Lung (tissue), 12 donors: Measurements from ENCODE around the gene PIEZO1. TPM values are rescaled to one million over a fixed set of nuclear protein-coding genes. Genes with fewer than 3 reads are reported as not detected.

Experiments used
- ATAC-seq: fragments of 200-7000 bp; cut with Tn5 transposase; one replicate; pipeline ENCODE4 v1.9.1; 2020; ENCODE audit warnings: moderate number of reproducible peaks; ENCODE audit not compliant: insufficient read depth, low FRiP score
- DNase-seq, 3 donors: peaks; one replicate each; pipeline ENCODE4 v3.0.0-alpha.2; 2013 to 2017
- H3K27ac ChIP-seq, 2 donors: one replicate each; pipeline ENCODE4 v1.5.1; 2013; ENCODE audit warnings: mild to moderate bottlenecking in 2 of 2, moderate library complexity in 2 of 2, control low read depth in 1 of 2, inconsistent platforms in 1 of 2, low read depth in 1 of 2, low read length in 1 of 2
- H3K27me3 ChIP-seq, 3 donors: one replicate each; pipeline ENCODE4 v1.5.1; 2013; ENCODE audit warnings: low read length in 2 of 3; ENCODE audit not compliant: control insufficient read depth in 3 of 3, insufficient read depth in 3 of 3
- H3K36me3 ChIP-seq, 4 donors: one replicate each; pipeline ENCODE4 v1.5.1; 2013; ENCODE audit warnings: low read length in 4 of 4, mild to moderate bottlenecking in 1 of 4, moderate library complexity in 1 of 4; ENCODE audit not compliant: control insufficient read depth in 4 of 4, insufficient read depth in 4 of 4
- H3K4me1 ChIP-seq, 5 donors: one replicate each; pipeline ENCODE4 v1.5.1; 2013; ENCODE audit warnings: low read length in 5 of 5, mild to moderate bottlenecking in 2 of 5, moderate library complexity in 1 of 5; ENCODE audit not compliant: control insufficient read depth in 5 of 5, insufficient read depth in 5 of 5
- H3K4me3 ChIP-seq: one replicate; pipeline ENCODE4 v1.5.1; 2013; ENCODE audit warnings: mild to moderate bottlenecking, control low read depth, moderate library complexity
- H3K9ac ChIP-seq, 2 donors: one replicate each; pipeline ENCODE4 v1.5.1; 2013; ENCODE audit warnings: low read length in 2 of 2, control low read depth in 1 of 2; ENCODE audit not compliant: insufficient read depth in 1 of 2
- H3K9me3 ChIP-seq, 4 donors: one replicate each; pipeline ENCODE4 v1.5.1; 2013; ENCODE audit warnings: low read length in 3 of 4, mild to moderate bottlenecking in 1 of 4, moderate library complexity in 1 of 4; ENCODE audit not compliant: control insufficient read depth in 4 of 4, insufficient read depth in 3 of 4
- CTCF ChIP-seq: IDR thresholded peaks from 2 replicates; pipeline ENCODE4 v1.5.1; 2012; ENCODE audit warnings: mild to moderate bottlenecking; ENCODE audit errors: control extremely low read depth, extremely low read depth
- WGBS, 2 donors: extraction: QIAGEN DNeasy Blood & Tissue Kit; methylation state at CpG; one replicate each; pipeline ENCODE4 v1.1.7; 2013; 5-methylcytosine and 5-hydroxymethylcytosine counted together
- polyA plus RNA-seq, 2 donors: library from polyadenylated mRNA; stranded (reverse); fragments of 200-250 nt; gene quantifications; one replicate each; pipeline ENCODE4 v1.2.1, GENCODE V29; 2013
- total RNA-seq, 2 donors: library from RNA; depleted of rRNA in 1 of 2; stranded (reverse); fragments of >200 nt in 1 of 2; gene quantifications; one replicate each; pipeline ENCODE4 v1.2.1, GENCODE V29; 2014 to 2021
- donor health status: control.
- donor health status: control.
- donor health status: Bipolar disorder and iron deficiency.
- donor health status: healthy.
- donor health status: DM: yes; HTN: yes; CAD: no.

PIEZO1 gene
- total and polyA plus RNA-seq, 4 donors = 113 to 207 (median 190) TPM

- no peaks in the 10 kb centered on the region for H3K9me3 ChIP-seq
These were observed 13.1 kb upstream of the PIEZO1 start for GRCh38 chr16:88798073-88798472.

GRCh38 chr16:88796278-88796677, 11.3 kb upstream of the PIEZO1 start:
- no peak for ATAC-seq
- Histone ChIP-seq H3K36me3 (no peaks in the 10 kb centered on the region), H3K9ac (no peak overlapping the region), H3K4me3 (no peak overlapping the region), H3K4me1 (no peaks in the 10 kb centered on the region), H3K9me3 (no peaks in the 10 kb centered on the region), H3K27ac (no peak overlapping the region), H3K27me3 (peaks cover 0 to 3% (median 0%) of the 10 kb centered on the region in 3 donors)
- DNase-seq = no peak
- no peak for TF ChIP-seq CTCF
- 72 to 75% methylated on average over 4 of the region's 4 CpGs for WGBS, 2 donors

More at GRCh38 chr16:88798073-88798472, 13.1 kb upstream of the PIEZO1 start:
- DNase-seq = no peak
- Histone ChIP-seq H3K4me1 (peaks cover 0 to 4% (median 0%) of the 10 kb centered on the region in 5 donors), H3K36me3 (no peaks in the 10 kb centered on the region), H3K27me3 (no peaks in the 10 kb centered on the region), H3K9ac (no peak overlapping the region), H3K27ac (no peak overlapping the region), H3K4me3 (no peak overlapping the region)
- no peak for ATAC-seq
- 94 to 97% methylated on average over 4 of the region's 4 CpGs for whole genome bisulfite sequencing, 2 donors
- no peak for TF ChIP-seq CTCF

- H3K4me1 ChIP-seq = no peaks in the 10 kb centered on the region
- no peak overlapping the region for H3K9ac ChIP-seq
- H3K36me3 ChIP-seq = no peaks in the 10 kb centered on the region
- DNase-seq (no peak), ATAC-seq (no peak)
- H3K9me3 ChIP-seq = no peaks in the 10 kb centered on the region
- H3K27me3 ChIP-seq = peaks cover 0 to 3% (median 0%) of the 10 kb centered on the region in 3 donors
- WGBS, 2 donors = 20 to 46% methylated on average over 35 of the region's 35 CpGs
- TF ChIP-seq CTCF = no peak
- H3K4me3 ChIP-seq = no peak overlapping the region
- H3K27ac ChIP-seq = no peak overlapping the region
These were observed 8.4 kb upstream of the PIEZO1 start for GRCh38 chr16:88793251-88793954.
